ENCODE data around the gene PRUNE2.

The PRUNE2 gene

GRCh38 chr9:76591256-76591950 lies 314.5 kb downstream of the PRUNE2 start:
- DNase-seq, result no peak

- no peak for DNase-seq
These were observed 317.6 kb downstream of the PRUNE2 start for GRCh38 chr9:76588316-76588715.

GRCh38 chr9:76586390-76587314 lies 319.3 kb downstream of the PRUNE2 start:
- DNase-seq, result no peak

- no peak for DNase-seq
These were observed 320.2 kb downstream of the PRUNE2 start for GRCh38 chr9:76585487-76586389.

DNA sequence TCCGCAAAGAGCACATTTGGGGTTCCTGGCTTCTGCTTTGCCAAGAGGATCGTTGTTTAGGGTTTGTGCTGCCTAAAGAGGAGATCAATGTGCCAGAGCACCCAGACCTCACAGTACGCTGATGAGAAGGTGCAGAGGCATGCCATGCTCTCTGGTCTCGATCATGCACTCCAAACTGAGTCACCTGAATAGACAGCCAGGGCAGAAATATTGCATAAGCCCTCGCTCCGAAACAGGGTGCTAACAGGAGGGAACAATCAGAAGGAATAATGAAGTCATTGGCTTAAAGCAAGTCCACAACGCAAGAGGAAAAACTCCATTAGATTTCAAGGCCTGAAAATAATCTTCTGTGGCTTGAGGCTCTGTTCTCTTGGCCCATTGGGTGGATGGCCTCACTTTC lies 322.7 kb downstream of the PRUNE2 start:
- no peak for DNase-seq

- no peak for DNase-seq
These were observed 324.2 kb downstream of the PRUNE2 start for GRCh38 chr9:76581731-76582130.

GRCh38 chr9:76580820-76581219 lies 325.1 kb downstream of the PRUNE2 start:
- no peak for DNase-seq

DNA sequence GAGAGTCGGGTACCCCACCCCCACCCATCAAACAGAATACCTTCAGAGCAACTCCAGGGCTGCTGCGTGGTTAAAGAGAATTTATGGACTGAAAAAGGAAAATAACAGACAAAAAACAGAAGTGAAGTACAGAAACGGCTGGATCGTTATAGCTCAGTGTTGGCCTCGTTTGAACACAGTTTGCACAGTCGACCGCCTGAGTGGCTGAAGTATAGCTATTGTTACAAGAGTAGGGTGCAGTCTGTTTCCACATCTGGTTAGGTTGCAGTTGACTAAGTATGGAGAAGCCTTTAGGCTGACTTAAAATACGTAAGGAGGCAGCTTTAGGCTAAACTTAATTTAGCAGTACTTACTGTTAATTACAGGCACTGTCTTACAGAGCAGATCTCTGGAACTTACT lies 325.7 kb downstream of the PRUNE2 start:
- DNase-seq, result no peak

- DNase-seq, result peak; percentile 66 to 76
These were observed 329.6 kb downstream of the PRUNE2 start for GRCh38 chr9:76576344-76576743.

- no peak for DNase-seq
These were observed 330.2 kb downstream of the PRUNE2 start for GRCh38 chr9:76575761-76576160.

DNA sequence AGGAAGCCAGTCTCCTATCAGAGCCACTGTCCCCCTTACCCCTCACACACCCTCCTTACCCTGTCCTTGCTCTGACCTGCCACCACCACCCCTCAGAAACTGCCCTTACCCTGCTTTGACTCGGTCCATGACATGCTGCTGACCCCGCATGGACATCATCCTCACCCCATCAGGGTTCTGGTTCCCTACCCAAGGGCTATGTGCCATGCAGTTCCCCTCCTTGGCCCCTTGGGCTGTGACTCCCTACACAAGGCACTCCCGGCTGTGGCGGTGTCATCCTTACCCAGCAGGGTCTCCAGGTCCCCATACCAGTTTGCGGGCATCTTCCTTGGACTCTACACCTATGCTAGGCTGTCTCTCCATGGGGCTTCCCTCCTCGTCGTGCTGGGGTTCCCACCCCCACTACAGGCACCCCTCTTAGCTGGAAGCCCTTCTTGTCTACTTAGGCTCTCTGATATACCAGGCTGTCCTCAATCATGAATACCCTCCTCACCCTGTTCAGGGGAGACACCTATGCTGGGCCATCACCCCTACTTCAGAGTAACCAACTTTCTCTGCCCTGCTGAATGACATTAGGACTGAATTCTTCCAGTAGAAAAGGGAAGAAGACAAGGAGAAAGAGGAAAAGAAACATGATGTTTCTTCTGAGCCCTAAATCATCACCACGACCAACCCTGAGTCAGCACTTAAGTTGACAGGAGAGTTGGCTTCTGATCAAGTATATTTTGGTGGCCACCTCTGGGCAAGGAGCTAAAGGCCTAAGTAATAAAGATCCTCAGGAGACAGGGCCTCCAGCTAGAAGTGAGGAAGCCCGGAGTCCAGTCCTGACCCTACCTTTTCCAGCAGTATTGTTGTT lies 331.8 kb downstream of the PRUNE2 start:
- no peak for DNase-seq

DNA sequence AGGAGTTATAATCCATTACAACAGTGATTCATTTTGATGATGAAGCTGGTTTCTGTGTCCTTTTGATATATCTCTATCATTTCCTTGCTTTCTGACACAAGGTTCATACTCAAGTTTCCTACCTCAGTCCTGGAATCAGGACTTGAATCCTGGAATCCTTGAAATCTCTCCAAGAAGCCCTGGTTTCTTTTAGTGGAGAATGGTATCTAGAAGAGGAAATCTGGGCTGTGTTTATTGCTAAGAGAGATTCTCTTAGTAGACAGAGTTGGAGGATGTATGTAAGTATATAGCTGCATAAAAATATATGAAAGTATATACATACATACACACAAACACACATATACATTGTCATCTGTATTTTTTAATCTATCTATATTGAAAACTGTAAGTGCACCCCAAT lies 332.5 kb downstream of the PRUNE2 start:
- DNase-seq, result no peak

DNA sequence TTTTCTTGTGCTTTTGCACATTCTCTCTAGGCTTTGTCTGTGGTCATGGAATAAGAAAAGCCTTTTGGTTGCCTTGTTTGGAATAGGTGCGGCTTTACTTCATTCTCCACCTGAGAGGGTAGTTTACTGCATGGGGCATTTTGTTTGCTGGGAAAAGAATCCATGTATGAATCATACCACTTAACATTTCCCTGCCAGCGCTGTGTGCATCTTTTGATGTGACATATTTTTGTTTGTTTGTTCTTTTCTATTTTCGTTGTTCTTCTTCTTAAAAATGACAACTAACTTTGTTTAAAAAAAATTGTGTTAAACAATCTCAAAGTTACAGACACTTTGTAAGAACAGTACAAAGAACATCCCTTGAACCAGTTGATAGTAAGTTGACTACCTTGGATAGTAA lies 333.8 kb downstream of the PRUNE2 start:
- DNase-seq, result no peak

- DNase-seq, result peak in 1 of 2 donors; percentile 27
These were observed 334.2 kb downstream of the PRUNE2 start for GRCh38 chr9:76571743-76572146.

GRCh38 chr9:76571288-76571687 lies 334.6 kb downstream of the PRUNE2 start:
- no peak for DNase-seq

DNA sequence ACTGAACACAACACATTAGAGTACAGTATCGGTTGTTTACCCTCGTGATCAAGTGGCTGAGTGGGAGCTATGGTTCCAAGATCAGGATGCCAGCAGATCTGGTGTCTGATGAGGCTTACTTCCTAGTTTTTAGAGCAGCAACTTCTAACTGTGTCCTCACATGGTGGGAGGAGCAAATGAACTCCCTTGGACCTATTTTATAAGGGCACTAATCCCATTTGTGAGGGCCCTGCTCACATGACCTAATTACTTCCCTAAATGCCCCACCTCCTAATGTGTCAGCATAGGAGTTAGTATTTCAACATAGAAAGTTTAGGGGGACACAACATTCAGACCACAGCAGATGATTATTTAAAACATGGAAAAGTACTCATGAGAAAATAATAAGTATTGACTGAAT lies 335.1 kb downstream of the PRUNE2 start:
- DNase-seq, result no peak

- no peak for DNase-seq
These were observed 338.8 kb downstream of the PRUNE2 start for GRCh38 chr9:76567086-76567485.

DNA sequence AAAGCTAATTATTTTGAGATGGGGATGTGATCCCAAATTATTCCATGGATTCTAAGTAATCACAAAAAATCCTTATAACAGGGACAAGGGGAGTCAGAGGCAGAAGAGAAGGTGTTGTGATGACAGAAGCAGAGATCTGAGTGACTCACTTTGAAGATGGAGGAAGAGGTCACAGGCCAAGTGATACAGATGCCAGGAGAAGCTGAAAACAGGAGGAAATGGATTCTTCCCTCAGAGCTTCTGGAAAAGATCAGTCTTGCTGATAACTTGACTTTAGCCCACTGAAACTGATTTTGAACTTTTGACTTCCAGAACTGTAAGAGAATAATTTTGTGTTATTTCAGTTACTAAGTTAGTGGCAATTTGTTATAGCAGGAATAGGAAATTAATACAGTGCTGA lies 341.6 kb downstream of the PRUNE2 start:
- no peak for DNase-seq

DNA sequence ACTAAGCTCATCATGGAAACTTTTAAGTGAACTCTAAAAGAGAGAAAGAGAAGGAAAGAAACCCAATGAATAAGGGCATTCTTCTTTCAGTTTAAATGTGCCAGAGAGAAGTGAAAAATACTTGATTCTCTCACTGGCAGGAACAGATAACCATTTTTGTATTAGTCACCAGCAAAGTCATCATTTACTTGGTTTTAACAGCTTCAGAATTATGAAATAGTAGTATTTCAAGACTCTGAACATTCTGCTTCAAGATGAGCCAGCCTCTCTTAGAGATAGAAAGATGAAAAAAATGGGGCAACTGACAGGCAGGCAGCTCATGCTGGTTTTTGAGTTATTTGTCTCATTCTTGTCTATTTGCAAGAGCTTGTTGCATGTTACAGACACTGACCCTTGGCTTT lies 343.4 kb downstream of the PRUNE2 start:
- no peak for DNase-seq

- DNase-seq, result no peak
These were observed 344.0 kb downstream of the PRUNE2 start for GRCh38 chr9:76561900-76562299.

Data from CD4-positive, alpha-beta T cell treated with Interleukin-4 for 1 hour (primary cell).